ENCODE measurements around the gene CST8.

CST8 gene

GRCh38 chr20:23476015-23476754, 14.7 kb upstream of the CST8 start:
- no peak for DNase-seq (ENCODE audit: low read depth)

- DNase-seq (ENCODE audit: low read depth), result no peak
Measured at GRCh38 chr20:23477223-23477622, 13.7 kb upstream of the CST8 start.

- DNase-seq (ENCODE audit: low read depth), result no peak
Measured at GRCh38 chr20:23479043-23479442, 11.9 kb upstream of the CST8 start.

GRCh38 chr20:23482138-23482537, 8.8 kb upstream of the CST8 start:
- no peak for DNase-seq (ENCODE audit: low read depth)

GRCh38 chr20:23484081-23484480, 6.8 kb upstream of the CST8 start:
- no peak for DNase-seq (ENCODE audit: low read depth)

GRCh38 chr20:23488470-23488869, 2.4 kb upstream of the CST8 start:
- DNase-seq (ENCODE audit: low read depth), result no peak

GRCh38 chr20:23488996-23489395, 1.9 kb upstream of the CST8 start:
- no peak for DNase-seq (ENCODE audit: low read depth)

- no peak for DNase-seq (ENCODE audit: low read depth)
Measured at GRCh38 chr20:23492292-23492691, 1.4 kb downstream of the CST8 start.

- DNase-seq (ENCODE audit: low read depth), result no peak
Measured at GRCh38 chr20:23493172-23493772, 2.4 kb downstream of the CST8 start.

- DNase-seq (ENCODE audit: low read depth), result no peak
Measured at GRCh38 chr20:23497536-23497935, 6.6 kb downstream of the CST8 start.

GRCh38 chr20:23501926-23502325, 11.0 kb downstream of the CST8 start:
- DNase-seq (ENCODE audit: low read depth), result no peak

GRCh38 chr20:23503649-23504048, 12.7 kb downstream of the CST8 start:
- no peak for DNase-seq (ENCODE audit: low read depth)

GRCh38 chr20:23507346-23507745, 16.4 kb downstream of the CST8 start:
- no peak for DNase-seq (ENCODE audit: low read depth)

- no peak for DNase-seq (ENCODE audit: low read depth)
Measured at GRCh38 chr20:23508449-23509229, 17.7 kb downstream of the CST8 start.

GRCh38 chr20:23509247-23509913, 18.5 kb downstream of the CST8 start:
- DNase-seq (ENCODE audit: low read depth), result no peak

- no peak for DNase-seq (ENCODE audit: low read depth)
Measured at GRCh38 chr20:23510000-23510590, 19.2 kb downstream of the CST8 start.

GRCh38 chr20:23513164-23513563, 22.2 kb downstream of the CST8 start:
- DNase-seq (ENCODE audit: low read depth), result no peak

GRCh38 chr20:23514848-23515247, 23.9 kb downstream of the CST8 start:
- DNase-seq (ENCODE audit: low read depth), result no peak

GRCh38 chr20:23515250-23515939, 24.5 kb downstream of the CST8 start:
- no peak for DNase-seq (ENCODE audit: low read depth)

- no peak for DNase-seq (ENCODE audit: low read depth)
Measured at GRCh38 chr20:23517719-23518118, 26.8 kb downstream of the CST8 start.

- DNase-seq (ENCODE audit: low read depth), result no peak
Measured at GRCh38 chr20:23519556-23519955, 28.6 kb downstream of the CST8 start.

- DNase-seq (ENCODE audit: low read depth), result no peak
Measured at GRCh38 chr20:23520185-23520584, 29.3 kb downstream of the CST8 start.

Measured in stromal cell of bone marrow (primary cell).